Measurements from ENCODE around the gene EFS.

Gene EFS, protein sequence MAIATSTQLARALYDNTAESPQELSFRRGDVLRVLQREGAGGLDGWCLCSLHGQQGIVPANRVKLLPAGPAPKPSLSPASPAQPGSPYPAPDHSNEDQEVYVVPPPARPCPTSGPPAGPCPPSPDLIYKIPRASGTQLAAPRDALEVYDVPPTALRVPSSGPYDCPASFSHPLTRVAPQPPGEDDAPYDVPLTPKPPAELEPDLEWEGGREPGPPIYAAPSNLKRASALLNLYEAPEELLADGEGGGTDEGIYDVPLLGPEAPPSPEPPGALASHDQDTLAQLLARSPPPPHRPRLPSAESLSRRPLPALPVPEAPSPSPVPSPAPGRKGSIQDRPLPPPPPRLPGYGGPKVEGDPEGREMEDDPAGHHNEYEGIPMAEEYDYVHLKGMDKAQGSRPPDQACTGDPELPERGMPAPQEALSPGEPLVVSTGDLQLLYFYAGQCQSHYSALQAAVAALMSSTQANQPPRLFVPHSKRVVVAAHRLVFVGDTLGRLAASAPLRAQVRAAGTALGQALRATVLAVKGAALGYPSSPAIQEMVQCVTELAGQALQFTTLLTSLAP

DNA sequence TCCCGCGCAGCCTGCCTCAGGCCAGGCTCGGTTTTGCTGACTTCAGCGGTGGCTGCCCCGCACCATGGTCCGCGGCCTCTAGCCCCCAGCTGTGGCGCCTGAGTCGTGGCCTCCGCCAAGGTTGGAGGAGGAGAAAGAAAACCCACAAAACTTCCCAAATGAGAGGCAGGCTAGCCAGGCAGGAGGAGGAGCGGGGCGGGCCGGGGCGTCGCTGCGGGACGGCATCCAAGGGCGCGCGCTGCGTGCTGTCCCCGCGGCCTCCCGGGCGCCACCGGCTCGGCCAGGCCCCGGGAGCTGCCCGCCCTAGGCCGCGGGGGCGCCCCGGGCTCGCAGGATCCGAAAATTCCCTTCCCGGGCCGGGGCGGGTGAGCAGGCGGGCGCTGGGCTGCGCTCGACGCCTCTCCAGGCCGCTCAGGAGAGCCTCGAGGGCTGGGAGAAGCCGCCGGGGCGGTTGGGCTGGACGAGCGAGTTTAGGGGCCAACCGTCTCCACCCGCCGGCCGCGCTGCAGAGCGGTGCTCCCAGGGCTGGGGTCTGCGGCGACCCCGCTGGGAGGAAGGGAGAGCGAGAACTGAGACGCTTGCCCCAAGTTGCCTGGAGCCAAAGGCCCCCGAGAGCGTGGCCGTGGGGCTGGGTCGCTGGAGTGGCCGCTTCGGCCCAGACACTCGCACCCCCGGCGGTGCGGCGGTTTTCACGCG lies at the start of gene EFS:
TSS of gene EFS (minus strand) at position 137 of the 696 bp plus-strand sequence. CDS start 147 bp downstream, outside the sequence.
- no peak for DNase-seq

DNA sequence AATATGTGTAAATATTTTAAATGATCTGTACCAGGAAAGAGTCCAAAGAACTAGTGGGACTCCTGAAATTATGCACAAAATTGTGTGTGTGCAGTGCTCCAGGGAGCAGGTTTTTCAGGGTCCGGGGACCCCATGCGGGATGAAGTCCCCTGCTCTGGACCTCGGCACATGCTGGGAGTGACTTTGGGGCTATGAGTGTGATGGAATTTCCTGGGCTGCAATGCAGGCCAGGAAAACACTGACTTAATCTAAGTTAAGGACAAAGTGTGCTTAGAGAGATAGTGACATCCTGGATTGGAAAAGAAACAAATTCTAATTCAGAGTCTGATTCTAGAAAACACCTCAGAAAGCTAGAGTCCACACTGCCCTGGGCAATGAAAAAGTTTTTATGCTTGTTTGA lies 49.3 kb upstream of the EFS start:
- no peak for DNase-seq

DNA sequence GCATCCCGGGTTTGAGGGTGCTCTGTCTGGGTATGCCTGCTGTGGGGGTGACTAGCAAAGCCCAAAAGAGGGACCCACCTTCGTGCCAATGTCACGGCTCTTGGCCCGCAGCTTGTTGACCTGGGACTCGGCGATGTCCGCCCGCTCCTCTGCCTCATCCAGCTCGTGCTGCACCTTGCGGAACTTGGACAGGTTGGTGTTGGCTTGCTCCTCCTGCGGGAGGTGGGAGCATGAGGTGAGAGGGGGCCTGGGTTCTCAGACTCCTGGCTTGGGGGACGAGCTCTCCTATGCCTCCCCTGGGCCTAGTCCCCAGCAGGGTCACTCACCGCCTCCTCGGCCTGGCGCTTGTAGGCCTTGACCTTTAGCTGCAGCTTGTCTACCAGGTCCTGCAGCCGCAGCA lies 48.7 kb upstream of the EFS start:
- no peak for DNase-seq

DNA sequence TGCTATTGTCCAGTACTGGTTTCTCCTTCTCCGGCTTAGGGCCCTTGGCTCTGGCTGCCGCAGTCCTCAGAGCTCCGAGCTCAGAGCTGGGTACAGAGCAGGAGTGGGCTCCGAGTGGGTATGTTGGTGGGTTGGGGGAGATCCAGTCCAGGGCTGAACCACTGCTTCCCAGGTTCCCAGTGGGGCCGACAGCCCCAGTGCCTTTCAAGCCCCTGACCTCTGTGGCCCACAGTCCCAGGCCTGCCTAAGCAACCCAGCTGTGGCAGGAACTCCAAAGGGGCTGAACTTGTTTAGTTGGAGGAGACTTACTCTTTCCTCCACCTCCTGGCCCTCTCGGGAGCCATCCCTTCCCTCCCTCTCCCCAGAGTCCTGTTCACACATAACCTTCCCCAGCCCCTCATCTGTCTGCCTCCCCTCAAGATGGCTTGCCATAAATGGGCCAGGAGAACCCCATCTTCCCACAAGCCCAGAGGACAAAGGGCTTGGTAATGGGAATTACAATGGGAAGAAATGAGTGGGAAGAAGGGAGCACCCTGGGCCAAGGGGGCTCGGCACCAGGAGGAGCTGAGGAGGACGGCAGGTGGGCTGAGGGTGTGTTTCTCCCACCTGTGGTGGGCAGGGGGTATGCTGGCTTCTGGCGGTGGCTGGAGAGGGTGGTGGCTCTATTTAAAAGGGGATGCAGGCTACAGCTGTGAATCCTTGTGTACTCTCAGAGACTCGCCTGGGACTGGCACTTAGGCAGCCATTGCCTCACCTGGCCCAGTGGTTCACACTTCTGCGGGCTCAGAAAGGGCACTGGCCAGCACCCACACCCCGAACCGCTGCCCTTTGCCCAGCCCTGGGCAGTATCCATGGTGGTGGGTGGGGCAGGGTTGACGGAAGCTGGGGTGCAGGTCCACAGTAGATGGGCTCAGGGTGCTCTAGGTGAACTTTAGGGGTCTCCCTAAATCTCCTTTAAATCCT lies 46.9 kb upstream of the EFS start:
- no peak for DNase-seq

DNA sequence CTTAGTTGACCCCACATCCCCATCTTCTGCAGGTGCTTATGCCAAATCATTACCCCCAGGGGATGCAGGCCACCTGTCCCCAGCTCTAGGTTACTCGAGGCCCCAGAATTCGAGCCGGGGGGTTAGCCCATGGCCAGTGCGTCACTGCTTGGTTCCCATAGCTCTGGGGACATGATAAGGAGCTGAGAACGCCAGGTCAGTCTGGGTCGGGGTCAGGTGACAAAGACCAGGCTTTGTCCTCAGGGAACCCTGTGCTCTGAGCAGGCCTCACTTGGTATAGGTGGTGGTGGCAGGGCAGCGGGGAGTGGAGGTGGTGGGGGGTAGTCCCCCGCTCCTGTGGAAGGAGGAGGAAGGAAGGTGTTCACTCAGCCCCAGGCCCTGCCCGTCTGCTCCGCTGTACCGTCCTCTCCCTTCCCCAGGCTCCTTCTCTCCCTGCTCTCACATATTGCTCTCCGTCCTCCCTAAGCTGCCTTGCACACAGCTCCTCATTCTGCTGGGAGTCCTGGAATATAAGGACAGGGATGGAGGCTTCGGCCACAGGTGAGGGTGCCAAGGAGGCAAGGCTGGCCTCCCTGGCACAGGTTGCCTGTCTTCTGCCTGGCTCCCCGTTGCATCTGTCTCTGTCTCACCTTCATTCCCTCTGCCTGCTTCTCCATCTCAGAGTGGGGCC lies 45.1 kb upstream of the EFS start:
- no peak for DNase-seq

DNA sequence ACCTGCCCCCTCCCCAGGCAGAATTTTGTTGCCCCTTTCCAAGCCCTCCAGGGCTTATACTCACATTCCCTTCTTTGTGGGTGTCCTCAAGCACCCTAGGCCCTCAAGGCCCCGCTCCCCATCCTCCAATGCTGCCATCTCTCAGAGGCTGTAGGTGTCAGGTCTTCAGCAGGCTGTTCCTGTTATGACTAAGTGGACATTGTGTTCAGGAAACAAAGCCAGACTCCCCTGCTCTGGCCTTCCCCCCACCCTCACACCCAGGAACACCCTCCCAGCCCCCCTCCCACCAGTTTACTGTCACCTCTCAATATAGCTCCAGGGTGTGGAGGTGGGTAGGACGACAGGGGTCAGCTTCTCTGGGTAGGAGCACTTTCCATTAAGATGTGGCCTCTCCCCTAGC lies 44.5 kb upstream of the EFS start:
- DNase-seq = no peak

- no peak for DNase-seq
These were observed 43.3 kb upstream of the EFS start for GRCh38 chr14:23408307-23408630.

GRCh38 chr14:23407516-23408306 lies 42.7 kb upstream of the EFS start, which contains the start of gene MYH6:
Gene MYH6 (minus strand): TSS chr14:23408273. CDS start chr14:23407223, 1,050 bp downstream.
- DNase-seq = no peak

GRCh38 chr14:23406725-23407355 lies 41.9 kb upstream of the EFS start:
- no peak for DNase-seq

- DNase-seq = no peak
These were observed 41.3 kb upstream of the EFS start for GRCh38 chr14:23406244-23406643.

- no peak for DNase-seq
These were observed 40.6 kb upstream of the EFS start for GRCh38 chr14:23405516-23406025.

DNA sequence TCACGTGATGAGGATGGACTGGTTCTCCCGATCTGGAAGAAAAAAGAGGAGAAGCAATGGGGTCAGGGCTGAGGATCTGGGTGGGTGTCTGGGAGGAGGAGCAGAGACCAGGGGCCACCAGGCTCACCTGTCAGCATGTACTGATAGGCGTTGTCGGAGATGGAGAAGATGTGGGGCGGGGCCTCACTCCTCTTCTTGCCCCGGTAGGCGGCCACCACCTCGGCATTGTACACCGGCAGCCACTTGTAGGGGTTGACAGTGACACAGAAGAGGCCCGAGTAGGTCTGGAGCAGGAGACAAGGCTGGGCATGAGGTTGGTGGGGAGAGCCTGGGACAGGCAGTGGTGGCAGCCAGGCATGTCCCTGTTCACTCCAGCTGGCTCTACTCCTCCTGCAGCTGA lies 40.1 kb upstream of the EFS start:
- DNase-seq = no peak

DNA sequence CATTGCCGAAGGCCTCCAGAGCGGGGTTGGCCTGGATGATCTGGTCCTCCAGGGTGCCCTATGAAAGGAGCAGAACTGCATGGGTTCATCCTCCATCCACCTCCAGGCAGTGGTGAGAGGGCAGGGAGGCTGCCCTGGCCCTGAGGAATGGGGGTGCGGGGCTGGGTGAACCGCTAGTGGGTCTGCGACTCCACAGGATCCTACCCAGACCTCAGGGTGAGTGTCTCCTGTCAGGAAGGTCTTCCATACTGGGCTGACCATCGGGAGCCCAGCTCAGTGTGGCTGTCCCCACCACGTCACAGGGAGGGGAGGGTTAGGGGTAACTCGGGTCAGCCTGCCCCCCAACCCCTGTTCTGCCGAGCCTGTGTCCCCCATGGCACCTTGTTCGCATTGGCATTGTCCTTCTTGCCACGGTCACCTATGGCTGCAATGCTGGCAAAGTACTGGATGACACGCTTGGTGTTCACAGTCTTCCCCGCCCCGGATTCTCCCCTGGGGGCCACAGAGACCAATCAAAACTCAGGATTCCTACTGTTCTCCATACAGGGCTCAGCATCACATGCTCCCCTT lies 39.4 kb upstream of the EFS start:
- no peak for DNase-seq

- DNase-seq = no peak
These were observed 38.9 kb upstream of the EFS start for GRCh38 chr14:23403908-23404307.

DNA sequence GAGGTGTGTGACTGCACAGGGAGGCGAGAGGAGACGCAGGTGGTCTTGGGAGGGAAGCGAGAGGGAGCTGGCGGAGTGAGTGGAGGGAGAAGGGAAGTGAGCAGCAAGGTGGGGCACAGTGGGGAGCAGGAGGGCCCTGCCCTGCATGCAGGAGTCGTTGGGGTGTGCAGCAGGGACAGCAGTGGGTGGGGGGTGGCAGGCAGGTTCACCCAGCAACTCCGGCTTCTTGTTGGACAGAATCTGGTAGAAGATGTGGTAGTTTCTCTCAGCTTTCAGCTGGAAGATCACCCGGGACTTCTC lies 38.1 kb upstream of the EFS start:
- no peak for DNase-seq

DNA sequence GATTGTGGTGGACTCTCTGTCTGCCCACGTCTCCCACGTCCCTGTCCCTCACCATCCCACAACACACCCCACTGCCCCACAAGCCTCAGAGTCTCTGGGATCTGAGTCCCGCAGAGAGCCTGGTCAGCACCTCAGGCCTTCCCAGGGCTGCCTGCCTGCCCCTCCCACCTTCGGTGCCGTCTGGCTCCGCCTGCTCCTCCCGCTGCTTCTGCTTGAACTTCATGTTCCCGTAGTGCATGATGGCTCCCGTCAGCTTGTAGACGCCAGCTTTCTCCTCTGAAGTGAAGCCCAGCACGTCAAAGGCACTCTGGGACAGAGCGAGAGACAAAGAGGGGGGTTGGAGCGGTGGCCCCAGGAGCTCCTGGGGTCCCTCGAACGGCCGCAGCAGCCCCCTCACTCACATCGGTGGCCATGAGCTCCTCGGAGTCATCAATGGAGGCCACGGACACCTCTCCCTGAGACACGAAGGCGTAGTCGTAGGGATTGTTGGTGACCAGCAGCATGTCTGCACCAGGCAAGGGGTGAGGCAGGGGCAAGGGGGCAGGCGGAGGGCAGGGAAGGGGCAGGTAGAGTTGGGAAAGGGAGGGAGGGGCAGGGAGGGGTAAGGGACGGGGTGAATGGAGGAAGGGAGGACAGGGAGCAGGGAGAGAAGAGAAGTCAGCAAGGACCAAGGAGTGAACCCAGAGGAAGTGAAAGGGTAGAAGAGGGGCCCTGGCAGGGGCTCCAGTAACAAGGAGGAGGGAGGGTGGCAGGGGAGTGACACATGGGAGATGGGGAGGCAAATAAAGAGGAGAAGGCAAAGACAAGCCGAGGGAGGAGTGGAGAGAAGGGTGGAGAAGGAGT lies 37.5 kb upstream of the EFS start:
- DNase-seq = no peak

DNA sequence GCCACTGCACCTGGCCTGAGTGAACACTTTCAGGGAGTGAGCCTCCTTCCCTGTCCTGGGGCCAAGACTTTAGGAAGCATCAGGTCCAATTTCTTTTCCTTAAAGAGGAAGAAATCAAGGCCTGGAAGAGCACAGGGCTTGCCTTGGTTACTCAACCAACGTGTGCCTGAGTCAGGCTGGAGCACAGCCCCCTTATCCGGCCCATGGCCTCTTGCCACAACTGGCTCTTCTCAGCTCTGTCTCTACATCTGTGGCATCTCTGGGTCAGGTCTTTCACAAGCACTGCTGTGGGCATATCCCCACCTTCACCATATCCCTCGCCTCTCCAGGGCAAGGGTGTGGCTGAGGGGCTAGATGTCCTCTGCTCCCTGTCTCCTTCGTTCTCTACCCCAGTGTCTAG lies 36.3 kb upstream of the EFS start:
- DNase-seq = peak; percentile 29

DNA sequence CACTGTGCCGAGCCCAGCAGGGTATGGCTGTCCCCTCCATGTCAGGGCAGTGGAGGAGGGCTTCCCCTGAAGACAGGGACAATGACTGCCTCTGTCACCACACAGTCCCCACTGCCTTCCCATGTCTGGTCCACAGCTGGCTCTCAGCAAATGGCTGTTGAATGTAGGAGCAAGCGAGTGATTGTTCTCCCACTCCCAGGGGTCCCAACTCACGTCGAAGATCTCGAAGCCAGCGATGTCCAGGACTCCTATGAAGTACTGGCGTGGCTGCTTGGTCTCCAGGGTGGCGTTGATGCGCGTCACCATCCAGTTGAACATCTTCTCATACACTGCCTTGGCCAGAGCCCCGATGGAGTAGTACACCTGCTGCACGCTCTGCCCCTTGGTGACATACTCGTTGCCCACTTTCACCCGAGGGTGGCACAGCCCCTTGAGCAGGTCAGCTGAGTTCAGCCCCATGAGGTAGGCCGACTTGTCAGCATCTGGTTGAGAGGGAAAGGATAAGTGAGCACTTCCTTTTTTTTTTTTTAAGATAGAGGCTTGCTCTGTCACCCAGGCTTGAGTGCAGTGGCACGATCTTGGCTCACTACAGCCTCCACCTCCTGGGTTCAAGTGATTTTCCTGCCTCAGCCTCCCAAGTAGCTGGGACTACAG lies 35.7 kb upstream of the EFS start:
- peak; percentile 12 for DNase-seq

- DNase-seq = no peak
These were observed 34.6 kb upstream of the EFS start for GRCh38 chr14:23399591-23399990.
